Measurements from ENCODE around the gene ZNF397. TPM values are rescaled to one million over a fixed set of nuclear protein-coding genes. Genes with fewer than 3 reads are reported as not detected.

The ZNF397 gene
- total RNA-seq, 1 experiment from 2014 or later: 23.8 TPM

GRCh38 chr18:35248429-35248828 is 7.6 kb downstream of the ZNF397 start:
- Histone ChIP-seq H3K79me2 (ENCODE audit: insufficient read depth, low read length) (no peaks in the 10 kb centered on the region), H3K27ac (ENCODE audit: low read depth, low read length) (no peak overlapping the region), H4K20me1 (ENCODE audit: insufficient read depth) (no peaks in the 10 kb centered on the region), H3K9me3 (ENCODE audit: control insufficient read depth in 1 of 2, insufficient read depth in 1 of 2, low read depth in 1 of 2, low read length in 2 of 2) (peaks cover 0 to 31% of the 10 kb centered on the region in 2 experiments; a peak in 3 of 4 replicates), H3K36me3 (ENCODE audit: control insufficient read depth in 1 of 2, insufficient read depth in 2 of 2, low read length in 2 of 2) (peaks cover 44 to 67% of the 10 kb centered on the region in 2 experiments), H3K9ac (ENCODE audit: low read length) (no peak overlapping the region), H3K4me1 (ENCODE audit: control insufficient read depth in 1 of 2, insufficient read depth in 2 of 2, low read length in 2 of 2) (no peaks in the 10 kb centered on the region), H3K9me2 (ENCODE audit: insufficient read depth) (no peaks in the 10 kb centered on the region), H3K27me3 (ENCODE audit: insufficient read depth, low read length) (no peaks in the 10 kb centered on the region), H3K4me2 (ENCODE audit: low read length) (no peak overlapping the region), H3K4me3 (replicated peaks in 1 of 2; ENCODE audit: low read depth in 1 of 2, low read length in 2 of 2) (no peak overlapping the region), H2AFZ (ENCODE audit: low read depth, low read length, poor library complexity, severe bottlenecking) (no peak overlapping the region)
- RAD21 ChIA-PET (ENCODE audit: low non-redundant PET in 1 of 2, low total read pairs in 2 of 2, uncharacterized antibody in 2 of 2, unreplicated experiment in 2 of 2): no interaction called here
- TF ChIP-seq, protein P1, sequence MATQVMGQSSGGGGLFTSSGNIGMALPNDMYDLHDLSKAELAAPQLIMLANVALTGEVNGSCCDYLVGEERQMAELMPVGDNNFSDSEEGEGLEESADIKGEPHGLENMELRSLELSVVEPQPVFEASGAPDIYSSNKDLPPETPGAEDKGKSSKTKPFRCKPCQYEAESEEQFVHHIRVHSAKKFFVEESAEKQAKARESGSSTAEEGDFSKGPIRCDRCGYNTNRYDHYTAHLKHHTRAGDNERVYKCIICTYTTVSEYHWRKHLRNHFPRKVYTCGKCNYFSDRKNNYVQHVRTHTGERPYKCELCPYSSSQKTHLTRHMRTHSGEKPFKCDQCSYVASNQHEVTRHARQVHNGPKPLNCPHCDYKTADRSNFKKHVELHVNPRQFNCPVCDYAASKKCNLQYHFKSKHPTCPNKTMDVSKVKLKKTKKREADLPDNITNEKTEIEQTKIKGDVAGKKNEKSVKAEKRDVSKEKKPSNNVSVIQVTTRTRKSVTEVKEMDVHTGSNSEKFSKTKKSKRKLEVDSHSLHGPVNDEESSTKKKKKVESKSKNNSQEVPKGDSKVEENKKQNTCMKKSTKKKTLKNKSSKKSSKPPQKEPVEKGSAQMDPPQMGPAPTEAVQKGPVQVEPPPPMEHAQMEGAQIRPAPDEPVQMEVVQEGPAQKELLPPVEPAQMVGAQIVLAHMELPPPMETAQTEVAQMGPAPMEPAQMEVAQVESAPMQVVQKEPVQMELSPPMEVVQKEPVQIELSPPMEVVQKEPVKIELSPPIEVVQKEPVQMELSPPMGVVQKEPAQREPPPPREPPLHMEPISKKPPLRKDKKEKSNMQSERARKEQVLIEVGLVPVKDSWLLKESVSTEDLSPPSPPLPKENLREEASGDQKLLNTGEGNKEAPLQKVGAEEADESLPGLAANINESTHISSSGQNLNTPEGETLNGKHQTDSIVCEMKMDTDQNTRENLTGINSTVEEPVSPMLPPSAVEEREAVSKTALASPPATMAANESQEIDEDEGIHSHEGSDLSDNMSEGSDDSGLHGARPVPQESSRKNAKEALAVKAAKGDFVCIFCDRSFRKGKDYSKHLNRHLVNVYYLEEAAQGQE (IDR thresholded peaks at IDR 0.05; ENCODE audit: low read depth): no peak
- TF ChIP-seq ELF1 (IDR thresholded peaks at IDR 0.05; ENCODE audit: borderline replicate concordance, low read depth) (no peak), TCF7L2 (IDR thresholded peaks at IDR 0.05; ENCODE audit: borderline replicate concordance, extremely low read depth, insufficient read depth, insufficient read length) (no peak), ZFX (IDR thresholded peaks at IDR 0.05) (no peak), EZH2 (IDR thresholded peaks at IDR 0.05) (no peak)
- intact Hi-C loops (cut with micrococcal nuclease): no loop called here
- CTCF ChIA-PET: no interaction called here
- no TSS peak for BruUV-seq (replicated peaks)
- ATAC-seq (no peak), DNase-seq (ENCODE audit: low read depth, low spot score) (no peak)
- POLR2A ChIA-PET: no interaction called here

DNA sequence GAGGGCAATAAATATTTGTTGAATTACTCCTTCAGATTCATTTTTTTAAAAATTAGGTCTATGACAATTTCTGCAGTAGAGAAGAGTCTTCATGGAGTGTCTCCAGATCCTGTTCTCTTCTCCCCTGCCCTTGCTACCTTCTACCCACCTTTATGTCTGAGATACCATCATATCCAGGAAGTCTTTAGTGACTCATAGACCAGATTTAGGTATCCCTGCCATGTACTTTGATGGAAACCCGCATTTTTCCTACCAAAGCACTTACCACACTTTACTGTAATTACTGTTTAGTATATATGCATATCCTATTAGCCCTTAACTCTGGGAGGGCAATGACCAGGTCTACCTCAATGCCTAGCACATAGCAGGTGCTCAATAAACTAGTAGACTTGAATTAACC is 11.6 kb downstream of the ZNF397 start:
- TF ChIP-seq ZFX (IDR thresholded peaks at IDR 0.05) (no peak), POLR2A (IDR thresholded peaks at IDR 0.05; ENCODE audit: borderline replicate concordance, extremely low read depth, insufficient read depth, insufficient read length) (no peak), TCF7L2 (IDR thresholded peaks at IDR 0.05; ENCODE audit: borderline replicate concordance, extremely low read depth, insufficient read depth, insufficient read length) (no peak), CEBPB (IDR thresholded peaks at IDR 0.05; ENCODE audit: low read depth) (no peak), ZNF274 (IDR thresholded peaks at IDR 0.05; ENCODE audit: low read depth, low read length) (no peak), MAX (IDR thresholded peaks at IDR 0.05) (no peak), EGR1 (IDR thresholded peaks at IDR 0.05; ENCODE audit: low read depth) (no peak), JUND (IDR thresholded peaks at IDR 0.05) (no peak)
- TF ChIP-seq, protein P1 (IDR thresholded peaks at IDR 0.05; ENCODE audit: low read depth): no peak

More for the DNA sequence above, 11.6 kb downstream of the ZNF397 start:
- Histone ChIP-seq H3K9me3 (ENCODE audit: control insufficient read depth in 1 of 2, insufficient read depth in 1 of 2, low read depth in 1 of 2, low read length in 2 of 2) (peaks cover 8 to 31% of the 10 kb centered on the region in 2 experiments; a peak in 3 of 4 replicates), H3K9ac (ENCODE audit: low read length) (no peak overlapping the region), H3K27ac (ENCODE audit: low read depth, low read length) (no peak overlapping the region), H3K4me3 (replicated peaks in 1 of 2; ENCODE audit: low read depth in 1 of 2, low read length in 2 of 2) (no peak overlapping the region), H3K9me2 (ENCODE audit: insufficient read depth) (no peaks in the 10 kb centered on the region), H3K4me1 (ENCODE audit: control insufficient read depth in 1 of 2, insufficient read depth in 2 of 2, low read length in 2 of 2) (no peaks in the 10 kb centered on the region), H3K36me3 (ENCODE audit: control insufficient read depth in 1 of 2, insufficient read depth in 2 of 2, low read length in 2 of 2) (peaks cover 9 to 29% of the 10 kb centered on the region in 2 experiments), H3K4me2 (ENCODE audit: low read length) (no peak overlapping the region), H2AFZ (ENCODE audit: low read depth, low read length, poor library complexity, severe bottlenecking) (no peak overlapping the region), H3K79me2 (ENCODE audit: insufficient read depth, low read length) (no peaks in the 10 kb centered on the region), H4K20me1 (ENCODE audit: insufficient read depth) (no peaks in the 10 kb centered on the region), H3K27me3 (ENCODE audit: insufficient read depth, low read length) (no peaks in the 10 kb centered on the region)
- ChIA-PET POLR2A (no interaction called here), CTCF (no interaction called here), RAD21 (ENCODE audit: low non-redundant PET in 1 of 2, low total read pairs in 2 of 2, uncharacterized antibody in 2 of 2, unreplicated experiment in 2 of 2) (no interaction called here)
- no peak for ATAC-seq
- DNase-seq (ENCODE audit: low read depth, low spot score): no peak
- intact Hi-C loops (cut with micrococcal nuclease): no loop called here
- BruUV-seq (replicated peaks): no TSS peak
